GM23338 (cell line): ENCODE data around the gene THSD4. TPM values are rescaled to one million over a fixed set of nuclear protein-coding genes. Genes with fewer than 3 reads are reported as not detected.

Source experiments
- ATAC-seq: fragments of 200-7000 bp; cut with Tn5 transposase; 3 replicates; pipeline ENCODE4 v1.9.1; 2020
- DNase-seq: peaks from one replicate; pipeline ENCODE4 v3.0.0-alpha.2; 2015; ENCODE audit warnings: low spot score
- H2AFZ ChIP-seq: fragments of 200-600 bp; sonication (generic); 2 replicates; pipeline ENCODE4 v1.8.0; 2016; ENCODE audit warnings: antibody characterized with exemption, mild to moderate bottlenecking, moderate library complexity
- H3F3A ChIP-seq: fragments of 200-600 bp; sonication (generic); replicated peaks from 2 replicates; pipeline ENCODE4 v1.8.0; 2017; ENCODE audit warnings: antibody characterized with exemption, mixed run types, low read depth
- H3K27ac ChIP-seq: fragments of 200-600 bp; sonication (generic); 2 replicates; pipeline ENCODE4 v1.6.1; 2016; ENCODE audit warnings: low read depth
- H3K27me3 ChIP-seq: fragments of 200-600 bp; sonication (generic); 2 replicates; pipeline ENCODE4 v1.8.0; 2016; ENCODE audit warnings: mild to moderate bottlenecking, mixed run types, moderate library complexity; ENCODE audit not compliant: insufficient read depth
- H3K36me3 ChIP-seq: fragments of 200-600 bp; sonication (generic); 2 replicates; pipeline ENCODE4 v1.8.0; 2016; ENCODE audit warnings: mild to moderate bottlenecking; ENCODE audit not compliant: insufficient read depth
- H3K4me1 ChIP-seq: fragments of 200-600 bp; sonication (generic); 2 replicates; pipeline ENCODE4 v1.8.0; 2016; ENCODE audit warnings: mild to moderate bottlenecking, moderate library complexity; ENCODE audit not compliant: insufficient read depth
- H3K4me2 ChIP-seq: fragments of 200-600 bp; sonication (generic); 2 replicates; pipeline ENCODE4 v1.7.1; 2017; ENCODE audit warnings: mixed run types
- H3K4me3 ChIP-seq: fragments of 200-600 bp; sonication (generic); 2 replicates; pipeline ENCODE4 v1.6.1; 2016; ENCODE audit warnings: mixed run types
- H3K79me2 ChIP-seq: fragments of 200-600 bp; sonication (generic); replicated peaks from 2 replicates; pipeline ENCODE4 v1.8.0; 2017; ENCODE audit warnings: mild to moderate bottlenecking; ENCODE audit not compliant: insufficient read depth
- H3K9me2 ChIP-seq: fragments of 200-600 bp; sonication (generic); 2 replicates; pipeline ENCODE4 v1.8.0; 2017; ENCODE audit not compliant: insufficient read depth
- H4K20me1 ChIP-seq: fragments of 200-600 bp; sonication (generic); replicated peaks from 2 replicates; pipeline ENCODE4 v1.8.0; 2017; ENCODE audit warnings: mild to moderate bottlenecking; ENCODE audit not compliant: insufficient read depth
- H3K27ac Mint-ChIP-seq: 2 replicates; pipeline ENCODE4 v1.8.0; 2020; ENCODE audit warnings: inconsistent platforms, mild to moderate bottlenecking, moderate library complexity, mixed read lengths
- H3K27me3 Mint-ChIP-seq: 3 replicates; pipeline ENCODE4 v1.8.0; 2022; ENCODE audit warnings: low read depth, mild to moderate bottlenecking, moderate library complexity, mixed read lengths, inconsistent platforms; ENCODE audit not compliant: insufficient read depth, poor library complexity
- H3K36me3 Mint-ChIP-seq: 3 replicates; pipeline ENCODE4 v1.8.0; 2021; ENCODE audit warnings: low read depth, mild to moderate bottlenecking, inconsistent platforms, moderate library complexity, mixed read lengths
- H3K4me1 Mint-ChIP-seq: 3 replicates; pipeline ENCODE4 v1.8.0; 2020; ENCODE audit warnings: mild to moderate bottlenecking, inconsistent platforms, mixed read lengths
- H3K4me3 Mint-ChIP-seq: 3 replicates; pipeline ENCODE4 v1.8.0; 2021; ENCODE audit warnings: moderate library complexity, mild to moderate bottlenecking, inconsistent platforms, mixed read lengths
- H3K9me3 Mint-ChIP-seq: 3 replicates; pipeline ENCODE4 v1.8.0; 2020; ENCODE audit warnings: moderate library complexity, mild to moderate bottlenecking, inconsistent platforms, mixed read lengths
- ETS1 ChIP-seq: IDR thresholded peaks from 2 replicates; pipeline ENCODE4 v1.6.1; 2016; ENCODE audit warnings: antibody characterized with exemption
- EZH2 ChIP-seq: fragments of 200-600 bp; sonication (generic); IDR thresholded peaks from one replicate; pipeline ENCODE4 v1.8.0; 2017; ENCODE audit warnings: antibody characterized with exemption, mild to moderate bottlenecking, low read depth; ENCODE audit not compliant: unreplicated experiment
- JUNB ChIP-seq: IDR thresholded peaks from one replicate; pipeline ENCODE4 v1.6.1; 2016; ENCODE audit warnings: antibody characterized with exemption; ENCODE audit not compliant: unreplicated experiment
- POLR2AphosphoS5 ChIP-seq: IDR thresholded peaks from 2 replicates; pipeline ENCODE4 v1.6.1; 2016; ENCODE audit warnings: antibody characterized with exemption, low read depth
- STAT1 ChIP-seq: IDR thresholded peaks from one replicate; pipeline ENCODE4 v1.6.1; 2016; ENCODE audit warnings: antibody characterized with exemption; ENCODE audit not compliant: unreplicated experiment
- ZNF331 ChIP-seq: fragments of 250-450 bp; sonication (Bioruptor Pico); IDR thresholded peaks from 2 replicates; pipeline ENCODE4 v1.5.0; 2020; ENCODE audit warnings: low read depth, mild to moderate bottlenecking, moderate library complexity
- ZNF462 ChIP-seq: fragments of 250-450 bp; sonication (Bioruptor Pico); IDR thresholded peaks from 2 replicates; pipeline ENCODE4 v1.5.0; 2020; ENCODE audit warnings: mild to moderate bottlenecking, moderate library complexity
- polyA plus RNA-seq: library from polyadenylated mRNA; unstranded; fragments of >200 nt; fragmentation: Nextera tagmentation; extraction: Ambion mirVana; gene quantifications from 2 replicates; pipeline ENCODE4 v1.2.1, GENCODE V29; 2016
- total RNA-seq: library from RNA; depleted of rRNA; stranded (reverse); fragments of >200 nt; shearing (Covaris generic); gene quantifications from 2 replicates; pipeline ENCODE4 v1.2.3, GENCODE V29; 2014
- TF ChIP-seq, protein P1 (sequence below), 2 experiments: fragments of 200-600 bp in 1 of 2; sonication (generic) in 1 of 2; conservative IDR thresholded peaks; 2 replicates each; pipeline versions ENCODE4 v1.5.1 to v1.6.1; 2016 to 2017; ENCODE audit warnings: antibody characterized with exemption in 2 of 2, low read depth in 2 of 2, mild to moderate bottlenecking in 2 of 2, moderate library complexity in 1 of 2

Gene THSD4
- total and polyA plus RNA-seq, 2 experiments from 2014 or later, result 2.0 to 7.4 TPM

- TF ChIP-seq ZNF462 (CRISPR knock-in tag) (no peak), EZH2 (no peak)
Observed at GRCh38 chr15:71623111-71623510, 507.8 kb downstream of the THSD4 start (continued).

- no peaks in the 10 kb centered on the region for H3F3A ChIP-seq
- no peak overlapping the region for H3K4me3 Mint-ChIP-seq
- DNase-seq (no peak), ATAC-seq (no peak)
- H3K27me3 Mint-ChIP-seq, result peaks cover 1% of the 10 kb centered on the region
- H3K36me3 Mint-ChIP-seq, result no peaks in the 10 kb centered on the region
- no peak overlapping the region for H3K27ac ChIP-seq
- H3K9me2 ChIP-seq, result peaks cover 30% of the 10 kb centered on the region
- peaks cover 23% of the 10 kb centered on the region for H3K4me1 ChIP-seq
- no peak overlapping the region for H3K27ac Mint-ChIP-seq
- H4K20me1 ChIP-seq, result no peaks in the 10 kb centered on the region
- no peaks in the 10 kb centered on the region for H3K36me3 ChIP-seq
- H3K9me3 Mint-ChIP-seq, result no peaks in the 10 kb centered on the region
- H3K4me1 Mint-ChIP-seq, result peaks cover 32% of the 10 kb centered on the region
- H3K79me2 ChIP-seq, result no peaks in the 10 kb centered on the region
- no peaks in the 10 kb centered on the region for H3K27me3 ChIP-seq
- H3K4me3 ChIP-seq, result no peak overlapping the region
- no peak overlapping the region for H2AFZ ChIP-seq
- H3K4me2 ChIP-seq, result no peak overlapping the region
- TF ChIP-seq, protein P1, sequence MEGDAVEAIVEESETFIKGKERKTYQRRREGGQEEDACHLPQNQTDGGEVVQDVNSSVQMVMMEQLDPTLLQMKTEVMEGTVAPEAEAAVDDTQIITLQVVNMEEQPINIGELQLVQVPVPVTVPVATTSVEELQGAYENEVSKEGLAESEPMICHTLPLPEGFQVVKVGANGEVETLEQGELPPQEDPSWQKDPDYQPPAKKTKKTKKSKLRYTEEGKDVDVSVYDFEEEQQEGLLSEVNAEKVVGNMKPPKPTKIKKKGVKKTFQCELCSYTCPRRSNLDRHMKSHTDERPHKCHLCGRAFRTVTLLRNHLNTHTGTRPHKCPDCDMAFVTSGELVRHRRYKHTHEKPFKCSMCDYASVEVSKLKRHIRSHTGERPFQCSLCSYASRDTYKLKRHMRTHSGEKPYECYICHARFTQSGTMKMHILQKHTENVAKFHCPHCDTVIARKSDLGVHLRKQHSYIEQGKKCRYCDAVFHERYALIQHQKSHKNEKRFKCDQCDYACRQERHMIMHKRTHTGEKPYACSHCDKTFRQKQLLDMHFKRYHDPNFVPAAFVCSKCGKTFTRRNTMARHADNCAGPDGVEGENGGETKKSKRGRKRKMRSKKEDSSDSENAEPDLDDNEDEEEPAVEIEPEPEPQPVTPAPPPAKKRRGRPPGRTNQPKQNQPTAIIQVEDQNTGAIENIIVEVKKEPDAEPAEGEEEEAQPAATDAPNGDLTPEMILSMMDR (conservative IDR thresholded peaks at IDR 0.05; ENCODE audit: low read depth in 2 of 2), result no peak
- TF ChIP-seq POLR2AphosphoS5 (no peak), STAT1 (no peak), JUNB (no peak), EZH2 (no peak), ETS1 (no peak), ZNF331 (CRISPR knock-in tag) (no peak)
Observed at GRCh38 chr15:71626596-71627088, 511.4 kb downstream of the THSD4 start.
